Astrocyte (in vitro differentiated cells and primary cell): ENCODE data around the gene RAX.

Experiments used
- EZH2 ChIP-seq: IDR thresholded peaks from 2 replicates; pipeline ENCODE4 v1.6.1; 2012; ENCODE audit warnings: mild to moderate bottlenecking, low read length, inconsistent platforms; ENCODE audit not compliant: insufficient read depth
- TF ChIP-seq, protein P1 (sequence below): IDR thresholded peaks from 2 replicates; pipeline ENCODE4 v1.5.1; 2011; ENCODE audit warnings: low read depth, mild to moderate bottlenecking, inconsistent platforms, low read length, moderate library complexity; ENCODE audit not compliant: insufficient read depth

DNA sequence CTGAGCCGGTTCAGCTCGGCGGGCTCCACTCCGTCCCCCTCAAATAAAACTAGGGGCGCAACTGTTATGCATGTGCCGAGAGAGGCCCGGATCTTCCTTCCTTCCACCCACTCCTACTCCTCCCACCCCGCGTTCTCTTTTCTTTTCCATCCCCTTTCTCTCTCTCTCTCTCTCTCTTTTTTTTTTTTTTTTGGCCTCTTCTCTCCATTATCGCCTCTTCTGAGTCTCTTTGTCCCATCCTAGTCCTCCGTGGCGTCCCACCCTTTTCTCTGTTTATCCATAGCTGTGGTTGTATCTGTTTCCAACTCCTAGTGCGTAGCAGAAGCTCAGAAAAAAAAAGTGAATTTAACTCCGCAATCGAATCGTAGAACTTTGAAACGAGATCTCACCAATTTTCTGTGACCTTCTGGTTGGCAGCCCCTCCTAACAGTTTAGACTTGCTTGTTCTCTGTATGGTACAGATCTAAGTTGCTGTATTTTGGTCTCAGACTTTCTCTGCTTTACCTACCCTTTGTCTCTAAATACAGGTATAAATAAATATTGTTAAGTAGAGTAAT is 3.6 kb downstream of the RAX start:
- TF ChIP-seq EZH2, result no peak
- TF ChIP-seq, protein P1, sequence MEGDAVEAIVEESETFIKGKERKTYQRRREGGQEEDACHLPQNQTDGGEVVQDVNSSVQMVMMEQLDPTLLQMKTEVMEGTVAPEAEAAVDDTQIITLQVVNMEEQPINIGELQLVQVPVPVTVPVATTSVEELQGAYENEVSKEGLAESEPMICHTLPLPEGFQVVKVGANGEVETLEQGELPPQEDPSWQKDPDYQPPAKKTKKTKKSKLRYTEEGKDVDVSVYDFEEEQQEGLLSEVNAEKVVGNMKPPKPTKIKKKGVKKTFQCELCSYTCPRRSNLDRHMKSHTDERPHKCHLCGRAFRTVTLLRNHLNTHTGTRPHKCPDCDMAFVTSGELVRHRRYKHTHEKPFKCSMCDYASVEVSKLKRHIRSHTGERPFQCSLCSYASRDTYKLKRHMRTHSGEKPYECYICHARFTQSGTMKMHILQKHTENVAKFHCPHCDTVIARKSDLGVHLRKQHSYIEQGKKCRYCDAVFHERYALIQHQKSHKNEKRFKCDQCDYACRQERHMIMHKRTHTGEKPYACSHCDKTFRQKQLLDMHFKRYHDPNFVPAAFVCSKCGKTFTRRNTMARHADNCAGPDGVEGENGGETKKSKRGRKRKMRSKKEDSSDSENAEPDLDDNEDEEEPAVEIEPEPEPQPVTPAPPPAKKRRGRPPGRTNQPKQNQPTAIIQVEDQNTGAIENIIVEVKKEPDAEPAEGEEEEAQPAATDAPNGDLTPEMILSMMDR, result no peak
